Testis (tissue), 2 donors: ENCODE results near the gene CHKA.

Source experiments
- POLR2A ChIP-seq: fragments of 450-650 bp; IDR thresholded peaks from one replicate; pipeline ENCODE4 v1.6.1; 2017; ENCODE audit warnings: antibody characterized with exemption, mild to moderate bottlenecking, moderate library complexity
- TF ChIP-seq, protein P1 (sequence below), 3 experiments: fragments of 450-650 bp in 2 of 3; fragments of 200-600 bp in 1 of 3; sonication (generic) in 1 of 3; IDR thresholded peaks; one replicate each; pipeline ENCODE4 v1.5.1; 2016 to 2019; ENCODE audit warnings: antibody characterized with exemption in 3 of 3, mild to moderate bottlenecking in 2 of 3, moderate library complexity in 1 of 3

DNA sequence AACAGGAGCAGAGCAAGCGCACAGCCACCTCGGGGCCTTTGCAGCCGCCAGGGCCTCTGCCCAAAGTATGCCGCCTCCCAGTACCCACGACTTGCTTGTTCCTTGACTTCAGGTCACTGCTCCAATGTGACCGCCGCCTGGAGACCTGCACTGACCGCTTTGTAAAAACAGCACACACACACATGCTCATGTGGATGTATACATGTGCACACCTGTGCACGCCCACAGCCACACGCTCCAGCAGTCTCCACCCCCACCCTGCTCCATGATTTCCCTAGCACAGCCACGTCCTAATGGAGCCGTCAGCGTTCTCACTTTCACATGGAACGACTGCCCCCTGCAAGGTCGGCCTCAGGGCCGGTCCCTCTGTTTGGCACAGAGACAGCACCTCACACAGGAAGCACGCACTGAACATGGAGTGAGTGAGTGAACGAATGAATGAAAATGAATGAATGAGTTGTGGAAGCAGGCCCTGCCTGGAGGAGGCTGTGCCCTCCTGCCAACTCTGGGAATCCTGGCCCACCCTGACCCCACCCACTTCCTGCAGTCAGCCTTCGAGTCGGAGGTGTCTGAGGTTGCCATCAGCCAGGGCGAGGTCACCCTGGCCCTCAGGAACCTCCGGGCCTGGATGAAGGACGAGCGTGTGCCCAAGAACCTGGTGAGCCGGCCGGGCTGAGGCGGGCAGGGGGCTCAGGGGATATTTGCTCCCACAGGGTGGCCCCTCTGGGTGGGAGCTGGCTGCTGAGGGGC is 103.0 kb downstream of the CHKA start:
- TF ChIP-seq, protein P1, sequence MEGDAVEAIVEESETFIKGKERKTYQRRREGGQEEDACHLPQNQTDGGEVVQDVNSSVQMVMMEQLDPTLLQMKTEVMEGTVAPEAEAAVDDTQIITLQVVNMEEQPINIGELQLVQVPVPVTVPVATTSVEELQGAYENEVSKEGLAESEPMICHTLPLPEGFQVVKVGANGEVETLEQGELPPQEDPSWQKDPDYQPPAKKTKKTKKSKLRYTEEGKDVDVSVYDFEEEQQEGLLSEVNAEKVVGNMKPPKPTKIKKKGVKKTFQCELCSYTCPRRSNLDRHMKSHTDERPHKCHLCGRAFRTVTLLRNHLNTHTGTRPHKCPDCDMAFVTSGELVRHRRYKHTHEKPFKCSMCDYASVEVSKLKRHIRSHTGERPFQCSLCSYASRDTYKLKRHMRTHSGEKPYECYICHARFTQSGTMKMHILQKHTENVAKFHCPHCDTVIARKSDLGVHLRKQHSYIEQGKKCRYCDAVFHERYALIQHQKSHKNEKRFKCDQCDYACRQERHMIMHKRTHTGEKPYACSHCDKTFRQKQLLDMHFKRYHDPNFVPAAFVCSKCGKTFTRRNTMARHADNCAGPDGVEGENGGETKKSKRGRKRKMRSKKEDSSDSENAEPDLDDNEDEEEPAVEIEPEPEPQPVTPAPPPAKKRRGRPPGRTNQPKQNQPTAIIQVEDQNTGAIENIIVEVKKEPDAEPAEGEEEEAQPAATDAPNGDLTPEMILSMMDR (IDR thresholded peaks at IDR 0.05): no peak
- no peak for TF ChIP-seq POLR2A
